WTC11 (cell line): ENCODE results near the gene RPUSD2.
"Not testable (repeated sequence)": the region's sequence is repeated elsewhere in the genome, so short reads cannot be mapped to it uniquely, and the experiment has no call there.

Source experiments
- ATF6 ChIP-seq: sonication (generic); formaldehyde crosslinking; IDR thresholded peaks from 2 replicates; pipeline ENCODE4 v1.8.1; 2023; ENCODE audit warnings: mild to moderate bottlenecking, missing genetic modification reagents
- CDX4 ChIP-seq: fragments of 250-450 bp; sonication (Bioruptor Pico); IDR thresholded peaks from 2 replicates; pipeline ENCODE4 v1.9.0; 2021; ENCODE audit warnings: moderate library complexity, mild to moderate bottlenecking, inconsistent platforms, borderline replicate concordance
- CTCF ChIP-seq: fragments of 200-600 bp; IDR thresholded peaks from 2 replicates; pipeline ENCODE4 v1.8.0; 2022; ENCODE audit warnings: antibody characterized with exemption
- FOXP1 ChIP-seq: sonication (generic); formaldehyde crosslinking; IDR thresholded peaks from 2 replicates; pipeline ENCODE4 v1.8.0; 2022; ENCODE audit warnings: missing genetic modification reagents, mild to moderate bottlenecking, moderate library complexity, borderline replicate concordance
- GABPB1 ChIP-seq: sonication (generic); formaldehyde crosslinking; IDR thresholded peaks from 2 replicates; pipeline ENCODE4 v1.8.1; 2023; ENCODE audit warnings: mild to moderate bottlenecking, missing genetic modification reagents
- MYBL2 ChIP-seq: sonication (generic); formaldehyde crosslinking; IDR thresholded peaks from 2 replicates; pipeline ENCODE4 v1.8.1; 2023; ENCODE audit warnings: mild to moderate bottlenecking, moderate library complexity, missing genetic modification reagents
- PRDM15 ChIP-seq: sonication (generic); formaldehyde crosslinking; IDR thresholded peaks from 2 replicates; pipeline ENCODE4 v1.8.0; 2022; ENCODE audit warnings: missing genetic modification reagents
- ZNF232 ChIP-seq: sonication (generic); formaldehyde crosslinking; IDR thresholded peaks from 2 replicates; pipeline ENCODE4 v1.8.0; 2022; ENCODE audit warnings: mild to moderate bottlenecking, missing genetic modification reagents
- TF ChIP-seq, protein P1 (sequence below): sonication (generic); formaldehyde crosslinking; IDR thresholded peaks from 2 replicates; pipeline ENCODE4 v1.8.1; 2022; ENCODE audit warnings: low read depth, missing genetic modification reagents, borderline replicate concordance
- TF ChIP-seq, protein P2 (sequence below): sonication (generic); formaldehyde crosslinking; IDR thresholded peaks from 2 replicates; pipeline ENCODE4 v1.8.0; 2022; ENCODE audit warnings: mild to moderate bottlenecking, missing genetic modification reagents

- TF ChIP-seq, protein P1, sequence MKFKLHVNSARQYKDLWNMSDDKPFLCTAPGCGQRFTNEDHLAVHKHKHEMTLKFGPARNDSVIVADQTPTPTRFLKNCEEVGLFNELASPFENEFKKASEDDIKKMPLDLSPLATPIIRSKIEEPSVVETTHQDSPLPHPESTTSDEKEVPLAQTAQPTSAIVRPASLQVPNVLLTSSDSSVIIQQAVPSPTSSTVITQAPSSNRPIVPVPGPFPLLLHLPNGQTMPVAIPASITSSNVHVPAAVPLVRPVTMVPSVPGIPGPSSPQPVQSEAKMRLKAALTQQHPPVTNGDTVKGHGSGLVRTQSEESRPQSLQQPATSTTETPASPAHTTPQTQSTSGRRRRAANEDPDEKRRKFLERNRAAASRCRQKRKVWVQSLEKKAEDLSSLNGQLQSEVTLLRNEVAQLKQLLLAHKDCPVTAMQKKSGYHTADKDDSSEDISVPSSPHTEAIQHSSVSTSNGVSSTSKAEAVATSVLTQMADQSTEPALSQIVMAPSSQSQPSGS (CRISPR knock-in tag) = not testable (repeated sequence)
- TF ChIP-seq PRDM15 (CRISPR knock-in tag); ATF6; CTCF; MYBL2 (CRISPR knock-in tag); GABPB1 (CRISPR knock-in tag); CDX4 (CRISPR knock-in tag); FOXP1; ZNF232 (CRISPR knock-in tag): not testable (repeated sequence)
- TF ChIP-seq, protein P2, sequence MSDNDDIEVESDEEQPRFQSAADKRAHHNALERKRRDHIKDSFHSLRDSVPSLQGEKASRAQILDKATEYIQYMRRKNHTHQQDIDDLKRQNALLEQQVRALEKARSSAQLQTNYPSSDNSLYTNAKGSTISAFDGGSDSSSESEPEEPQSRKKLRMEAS (CRISPR knock-in tag) = not testable (repeated sequence)
These were observed 7.8 kb downstream of the RPUSD2 start for GRCh38 chr15:40576914-40577313.
